Placental epithelial cell (primary cell): ENCODE measurements around the gene SORCS3. TPM values are rescaled to one million over a fixed set of nuclear protein-coding genes. Genes with fewer than 3 reads are reported as not detected.

Experiments
- total RNA-seq: library from RNA; depleted of rRNA; stranded (reverse); fragments of >200 nt; gene quantifications from 2 replicates; pipeline ENCODE4 v1.2.3, GENCODE V29; 2012

SORCS3 gene
- 0.11 TPM in 1 of 2 replicates, not detected in the other for total RNA-seq

GRCh38 chr10:104641187-104641936 is at the start of gene SORCS3:
Gene SORCS3, plus strand, starts transcription at chr10:104641290.

